Transverse colon (tissue), 4 donors: Measurements from ENCODE around the gene ASB9.

ENCODE experiments used
- EP300 ChIP-seq: sonication (generic); formaldehyde crosslinking; IDR thresholded peaks from one replicate; pipeline ENCODE4 v1.6.1; 2017; ENCODE audit warnings: antibody characterized with exemption, low read depth
- POLR2A ChIP-seq: fragments of 450-650 bp; IDR thresholded peaks from one replicate; pipeline ENCODE4 v1.6.1; 2016; ENCODE audit warnings: antibody characterized with exemption, mild to moderate bottlenecking, moderate library complexity
- POLR2AphosphoS5 ChIP-seq, 3 donors: sonication (generic); formaldehyde crosslinking; IDR thresholded peaks; one replicate each; pipeline ENCODE4 v1.6.1; 2016; ENCODE audit warnings: antibody characterized with exemption in 3 of 3
- TF ChIP-seq, protein P1 (sequence below), 5 experiments: fragments of 200-600 bp in 3 of 5; fragments of 450-650 bp in 2 of 5; sonication (generic) in 3 of 5; IDR thresholded peaks; 1 replicate in 2 of 5; 2 replicates in 3 of 5; pipeline ENCODE4 v1.5.1; 2016 to 2017; ENCODE audit warnings: antibody characterized with exemption in 5 of 5, inconsistent platforms in 3 of 5, mild to moderate bottlenecking in 2 of 5, moderate library complexity in 1 of 5

DNA sequence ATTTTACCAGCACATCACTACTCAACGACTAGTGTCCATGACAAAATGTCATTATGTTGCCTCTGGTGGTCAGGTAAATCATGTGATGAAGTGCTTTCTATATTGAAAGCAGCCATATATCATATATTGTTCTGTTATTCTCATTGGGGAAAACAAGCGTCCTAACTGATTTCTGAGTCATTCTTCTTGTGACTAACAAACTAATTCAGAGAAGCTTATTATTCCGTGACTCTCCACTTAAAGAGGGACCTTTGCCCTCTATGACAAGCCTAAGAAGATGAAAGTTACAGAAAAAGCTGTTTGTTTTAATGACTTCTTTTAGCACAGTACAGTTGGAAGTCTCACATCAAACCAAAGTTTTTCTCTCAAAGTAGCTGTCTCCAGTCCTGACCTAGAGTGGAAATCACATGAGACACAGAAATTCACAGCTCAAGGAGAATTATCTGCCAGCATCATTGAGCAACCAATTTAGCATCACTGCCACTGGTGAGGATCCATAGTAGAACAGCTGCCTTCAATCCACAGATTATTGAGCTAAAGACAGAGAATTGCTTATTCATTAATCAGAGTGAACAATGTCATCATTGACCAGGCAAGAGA, 36.4 kb downstream of the ASB9 start:
- TF ChIP-seq, protein P1, sequence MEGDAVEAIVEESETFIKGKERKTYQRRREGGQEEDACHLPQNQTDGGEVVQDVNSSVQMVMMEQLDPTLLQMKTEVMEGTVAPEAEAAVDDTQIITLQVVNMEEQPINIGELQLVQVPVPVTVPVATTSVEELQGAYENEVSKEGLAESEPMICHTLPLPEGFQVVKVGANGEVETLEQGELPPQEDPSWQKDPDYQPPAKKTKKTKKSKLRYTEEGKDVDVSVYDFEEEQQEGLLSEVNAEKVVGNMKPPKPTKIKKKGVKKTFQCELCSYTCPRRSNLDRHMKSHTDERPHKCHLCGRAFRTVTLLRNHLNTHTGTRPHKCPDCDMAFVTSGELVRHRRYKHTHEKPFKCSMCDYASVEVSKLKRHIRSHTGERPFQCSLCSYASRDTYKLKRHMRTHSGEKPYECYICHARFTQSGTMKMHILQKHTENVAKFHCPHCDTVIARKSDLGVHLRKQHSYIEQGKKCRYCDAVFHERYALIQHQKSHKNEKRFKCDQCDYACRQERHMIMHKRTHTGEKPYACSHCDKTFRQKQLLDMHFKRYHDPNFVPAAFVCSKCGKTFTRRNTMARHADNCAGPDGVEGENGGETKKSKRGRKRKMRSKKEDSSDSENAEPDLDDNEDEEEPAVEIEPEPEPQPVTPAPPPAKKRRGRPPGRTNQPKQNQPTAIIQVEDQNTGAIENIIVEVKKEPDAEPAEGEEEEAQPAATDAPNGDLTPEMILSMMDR (IDR thresholded peaks at IDR 0.05): no peak
- no peak for TF ChIP-seq POLR2AphosphoS5 (IDR thresholded peaks at IDR 0.05)
- TF ChIP-seq EP300: no peak
- no peak for TF ChIP-seq POLR2A
